SHP77 treated with DMSO at 0.1 percent for 48 hours (cell line): ENCODE measurements around the gene MTHFD1L.
"Not testable (repeated sequence)": the region's sequence is repeated elsewhere in the genome, so short reads cannot be mapped to it uniquely, and the experiment has no call there.

Experiments
- DNase-seq: peaks from one replicate; lab custom pipeline; 2025; lab: John Stamatoyannopoulos, UW

The MTHFD1L gene

DNA sequence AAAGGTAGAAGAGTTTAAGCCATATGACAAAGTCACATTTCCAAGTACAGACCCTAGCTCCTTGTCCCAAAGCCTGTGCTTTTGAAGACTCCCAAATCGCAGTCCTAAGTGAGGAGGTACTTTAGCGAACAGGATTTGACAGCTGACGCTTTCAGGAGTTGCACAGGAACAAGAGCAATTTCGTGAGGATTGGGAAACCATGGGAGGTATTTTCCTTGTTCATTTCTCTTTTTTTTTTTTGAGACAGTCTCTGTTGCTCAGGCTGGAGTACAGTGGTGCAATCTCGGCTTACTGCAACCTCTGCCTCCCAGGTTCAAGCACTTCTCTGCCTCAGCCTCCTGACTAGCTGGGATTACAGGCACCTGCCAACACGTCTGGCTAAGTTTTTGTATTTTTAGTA is 150.6 kb downstream of the MTHFD1L start:
- no peak for DNase-seq

GRCh38 chr6:151018046-151018445 is 152.5 kb downstream of the MTHFD1L start:
- DNase-seq: no peak

DNA sequence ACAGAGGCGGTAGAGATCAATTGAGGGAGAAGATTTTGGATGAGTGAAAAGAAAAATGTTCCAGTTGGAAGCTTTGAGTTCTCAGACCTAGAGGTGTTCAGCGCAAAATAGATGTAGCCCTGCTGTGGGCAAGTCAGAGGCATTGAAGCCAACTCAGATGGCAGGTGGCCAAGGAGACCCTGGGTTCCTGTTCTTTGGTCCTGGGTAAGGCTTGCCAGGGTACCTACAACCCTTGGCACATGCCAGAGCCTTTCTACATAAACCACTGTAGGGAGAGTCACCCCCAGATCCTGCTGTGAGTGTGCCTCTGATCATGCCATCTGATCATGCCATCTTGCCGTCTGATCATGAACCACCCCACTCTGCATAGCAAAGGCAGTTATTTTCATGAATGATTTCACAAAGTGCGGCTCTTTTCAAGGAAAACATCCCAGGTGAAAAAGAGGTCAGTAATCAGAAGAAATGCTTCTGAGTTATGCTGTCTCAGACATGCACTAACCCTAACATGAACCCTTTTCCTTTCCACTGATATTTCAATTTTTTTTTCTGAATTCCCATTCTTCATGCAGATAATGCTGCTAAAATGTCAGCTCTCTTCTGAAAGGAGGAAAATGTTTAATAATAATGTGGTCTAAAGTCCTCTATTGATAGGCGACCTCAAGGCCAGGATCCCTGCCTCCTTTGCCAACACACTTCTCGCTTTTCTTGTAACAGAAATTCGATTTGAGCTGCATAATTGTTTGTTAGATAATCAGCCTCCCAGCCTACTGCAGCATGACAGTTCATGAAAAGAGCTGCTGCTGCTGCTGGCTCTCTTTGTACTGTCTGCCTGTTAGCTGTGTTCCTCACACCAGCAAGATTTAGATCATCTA is 153.6 kb downstream of the MTHFD1L start:
- no peak for DNase-seq

DNA sequence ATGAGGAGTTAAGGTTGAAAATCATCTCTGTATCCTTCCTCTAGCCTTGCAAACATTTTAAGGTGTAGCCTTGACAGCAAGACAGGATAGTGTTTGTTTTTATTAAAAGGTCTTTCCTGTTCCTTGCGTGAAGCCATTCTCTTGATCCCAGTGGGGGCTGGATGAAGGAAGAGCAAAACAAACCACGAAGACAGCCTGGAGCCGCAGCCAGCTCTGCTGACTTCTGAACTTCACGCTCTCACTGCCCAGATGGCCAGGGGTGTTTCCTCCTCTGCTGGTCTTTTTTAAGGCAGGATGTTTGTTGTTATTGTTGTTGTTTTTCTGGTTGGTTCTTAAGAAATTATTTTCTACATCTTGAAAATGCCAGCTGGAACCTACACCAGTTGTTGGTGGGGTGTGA is 156.4 kb downstream of the MTHFD1L start:
- DNase-seq: no peak

- no peak for DNase-seq
Measured at GRCh38 chr6:151022492-151022891, 157.0 kb downstream of the MTHFD1L start.

DNA sequence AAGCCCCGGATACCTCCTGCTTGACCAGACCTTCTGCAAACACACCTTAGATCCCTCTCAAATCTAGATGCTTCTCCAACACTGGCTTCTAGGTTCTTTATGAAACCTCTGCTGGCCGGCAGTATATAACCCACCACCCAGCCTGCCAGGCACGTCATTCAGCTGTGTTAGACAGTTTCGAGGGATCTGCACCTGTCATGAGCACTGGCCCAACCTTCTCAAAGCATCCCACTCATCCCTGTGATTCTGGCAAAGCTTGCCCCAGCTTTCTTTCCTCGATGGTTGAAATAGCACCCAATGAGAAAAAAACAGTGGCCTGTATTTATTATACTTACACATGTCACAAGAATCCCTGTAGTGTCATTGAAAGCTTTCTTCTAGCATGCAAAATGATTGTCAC is 157.8 kb downstream of the MTHFD1L start:
- no peak for DNase-seq

DNA sequence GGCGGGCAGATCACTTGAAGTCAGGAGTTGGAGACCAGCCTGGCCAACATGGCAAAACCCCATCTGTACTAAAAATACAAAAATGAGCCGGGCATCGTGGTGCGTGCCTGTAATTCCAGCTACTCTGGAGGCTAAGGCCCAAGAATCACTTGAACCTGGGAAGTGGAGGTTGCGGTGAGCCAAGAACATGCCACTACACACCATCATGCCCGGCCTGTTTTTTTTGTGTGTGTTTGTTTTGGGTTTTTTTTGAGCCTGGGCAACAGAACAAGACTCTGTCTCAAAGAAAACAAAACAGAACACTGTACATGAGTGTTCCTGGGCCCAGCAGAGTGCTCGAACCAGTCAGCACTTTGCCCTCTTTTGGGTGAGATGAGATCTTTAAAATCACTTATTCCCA is 159.1 kb downstream of the MTHFD1L start:
- DNase-seq: no peak

GRCh38 chr6:151025076-151025475 is 159.6 kb downstream of the MTHFD1L start:
- DNase-seq: no peak

DNA sequence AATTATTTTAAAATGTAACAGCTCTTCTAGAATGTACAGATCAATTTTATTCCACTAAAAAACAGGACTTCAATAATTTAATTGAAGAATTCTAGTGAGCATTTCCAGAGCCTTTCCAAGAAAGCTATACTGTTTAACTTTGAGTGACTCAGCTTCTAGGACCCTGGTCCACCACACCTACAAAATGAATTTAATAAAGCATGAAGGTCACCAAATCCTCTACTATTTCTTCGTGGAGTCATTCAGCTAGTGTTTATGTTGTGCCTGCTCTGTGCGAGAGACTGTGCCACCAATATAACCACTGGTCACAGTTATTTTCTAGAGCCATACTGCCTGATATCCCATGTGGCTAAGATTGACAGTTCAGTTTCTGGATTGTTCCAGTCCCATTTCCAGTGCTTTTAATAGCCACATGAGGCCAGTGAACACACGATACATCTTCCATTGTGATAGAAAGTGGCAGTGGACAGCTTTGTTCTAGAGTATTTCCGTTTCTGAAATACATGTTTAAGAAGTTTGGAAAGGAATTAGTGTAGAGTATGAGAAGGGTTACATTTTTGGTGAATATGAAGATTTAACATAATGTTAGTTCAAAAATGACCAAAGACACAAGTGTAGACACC is 160.7 kb downstream of the MTHFD1L start:
- no peak for DNase-seq

DNA sequence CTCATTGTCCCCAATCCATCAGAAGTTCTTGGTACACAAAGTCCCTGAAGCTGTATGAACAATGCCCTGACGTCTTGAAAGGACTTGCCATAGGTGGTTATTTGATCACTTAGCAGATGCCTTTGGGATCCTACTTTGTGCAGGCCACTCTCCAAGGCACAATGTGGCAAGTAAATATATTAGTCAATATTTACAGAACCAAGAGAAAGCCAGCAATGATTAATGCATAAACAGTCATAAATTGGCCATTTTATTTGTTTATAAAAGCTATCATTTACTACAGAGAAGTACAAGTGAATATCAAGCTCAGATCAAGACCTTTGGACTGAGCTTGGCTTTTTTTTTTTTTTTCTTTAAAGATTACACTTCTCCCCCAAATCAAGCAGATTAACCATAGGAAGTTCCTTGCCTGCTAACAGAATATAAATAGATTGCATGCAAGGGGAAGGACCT is 161.8 kb downstream of the MTHFD1L start:
- no peak for DNase-seq

- no peak for DNase-seq
Measured at GRCh38 chr6:151027936-151028838, 162.7 kb downstream of the MTHFD1L start.

DNA sequence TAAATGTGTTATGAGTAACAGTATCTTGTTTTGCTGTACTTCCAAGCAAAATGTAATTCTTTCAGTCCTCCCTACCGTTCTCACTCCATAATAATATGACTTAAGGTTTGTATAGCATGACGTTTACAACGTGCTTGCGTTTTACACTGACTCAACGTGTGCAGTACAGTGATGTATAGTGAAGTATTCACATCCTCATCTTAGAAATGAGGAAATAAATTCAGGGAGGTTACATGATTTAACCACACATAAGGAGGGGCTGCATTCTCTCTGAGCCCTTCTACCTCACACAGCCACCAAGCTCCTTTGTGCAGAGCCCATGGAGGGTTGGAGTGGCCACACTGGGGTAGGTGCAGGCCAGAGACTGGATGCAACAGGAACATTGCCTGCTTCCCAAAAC is 164.5 kb downstream of the MTHFD1L start:
- DNase-seq: no peak

DNA sequence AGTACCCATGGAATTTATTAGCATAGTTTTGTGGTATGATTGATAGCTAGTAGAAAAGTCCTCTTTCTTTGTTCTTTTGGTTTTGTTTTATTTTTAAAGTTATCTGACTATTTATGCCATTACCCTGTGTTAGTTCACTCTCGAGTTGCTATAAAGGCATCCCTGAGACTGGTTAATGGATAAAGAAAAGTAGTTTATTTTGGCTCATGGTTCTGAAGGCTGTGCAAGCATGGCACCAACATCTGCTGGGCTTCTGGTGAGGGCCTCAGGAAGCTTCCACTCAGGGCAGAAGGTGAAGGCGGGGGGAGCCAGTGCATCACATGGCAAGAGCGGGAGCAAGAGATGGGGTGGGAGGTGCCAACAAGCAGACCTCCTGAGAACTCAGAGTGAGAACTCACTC is 166.5 kb downstream of the MTHFD1L start:
- no peak for DNase-seq

DNA sequence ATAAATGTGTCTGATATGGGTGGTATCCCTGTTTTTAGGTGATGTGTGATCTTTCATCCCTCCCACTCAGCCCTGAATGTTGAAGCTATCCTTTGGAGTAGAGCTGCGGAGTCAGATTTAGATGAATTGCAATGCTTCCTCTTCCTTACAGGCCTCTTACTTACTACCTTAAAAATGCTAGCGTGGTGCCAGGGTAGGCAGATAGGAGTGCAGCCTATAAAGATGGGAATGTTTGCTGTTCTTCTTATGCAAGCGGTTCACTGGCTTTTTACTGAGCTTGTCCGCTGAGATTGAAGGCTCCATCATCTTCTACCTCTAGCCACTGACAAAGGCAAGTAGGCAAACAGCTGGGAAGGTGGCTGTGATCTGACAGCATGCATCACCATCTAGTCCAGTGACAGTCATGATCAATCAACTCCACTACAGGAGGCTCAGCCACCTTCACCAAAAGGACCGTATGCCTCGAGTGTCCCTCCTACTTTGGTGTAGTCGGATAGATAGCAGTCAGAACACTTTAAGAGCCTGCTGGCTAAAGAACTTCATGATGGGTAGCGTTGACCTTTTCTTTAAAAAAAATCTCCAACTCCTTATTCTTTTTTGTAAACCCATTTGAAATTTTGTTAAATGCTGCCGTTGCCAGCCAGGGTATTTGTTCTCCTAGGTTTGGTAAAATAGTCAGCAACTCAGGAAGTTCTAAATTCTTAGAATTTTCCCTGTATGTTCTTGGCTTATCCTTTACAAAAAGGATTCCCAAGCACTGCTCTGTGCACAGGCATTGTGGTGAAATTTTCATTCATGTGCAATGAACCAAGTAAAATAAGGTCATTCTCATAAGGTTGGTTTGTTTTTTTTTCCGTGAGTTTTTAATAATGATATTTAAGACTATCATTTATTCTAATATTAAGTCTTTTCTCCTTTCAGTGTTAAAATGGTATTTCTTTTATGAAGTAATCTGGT is 169.6 kb downstream of the MTHFD1L start:
- DNase-seq: no peak

- DNase-seq: not testable (repeated sequence)
Measured at GRCh38 chr6:151036211-151036721, 170.8 kb downstream of the MTHFD1L start.

- no peak for DNase-seq
Measured at GRCh38 chr6:151036869-151037680, 171.6 kb downstream of the MTHFD1L start.

DNA sequence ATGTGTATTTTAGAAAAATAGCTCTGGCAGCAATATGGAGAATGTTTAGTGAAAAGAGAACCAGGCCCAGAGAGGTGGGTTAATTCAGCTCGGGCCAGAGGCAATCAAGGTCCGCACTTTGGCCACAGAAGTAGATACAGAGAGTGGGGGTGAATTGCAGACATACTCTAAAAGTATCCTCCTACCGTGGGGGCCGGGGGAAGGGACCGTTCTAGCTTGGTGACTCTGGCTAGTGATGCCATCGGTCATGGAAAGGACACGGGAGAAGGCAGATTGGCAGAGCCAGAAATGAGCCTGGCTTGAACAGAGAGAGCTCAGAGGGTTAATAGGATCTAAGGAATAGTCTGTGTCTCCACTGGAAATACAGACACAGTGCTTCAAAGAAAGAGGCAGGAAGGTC is 173.1 kb downstream of the MTHFD1L start:
- DNase-seq: no peak

- DNase-seq: not testable (repeated sequence)
Measured at GRCh38 chr6:151040888-151041521, 175.5 kb downstream of the MTHFD1L start.

DNA sequence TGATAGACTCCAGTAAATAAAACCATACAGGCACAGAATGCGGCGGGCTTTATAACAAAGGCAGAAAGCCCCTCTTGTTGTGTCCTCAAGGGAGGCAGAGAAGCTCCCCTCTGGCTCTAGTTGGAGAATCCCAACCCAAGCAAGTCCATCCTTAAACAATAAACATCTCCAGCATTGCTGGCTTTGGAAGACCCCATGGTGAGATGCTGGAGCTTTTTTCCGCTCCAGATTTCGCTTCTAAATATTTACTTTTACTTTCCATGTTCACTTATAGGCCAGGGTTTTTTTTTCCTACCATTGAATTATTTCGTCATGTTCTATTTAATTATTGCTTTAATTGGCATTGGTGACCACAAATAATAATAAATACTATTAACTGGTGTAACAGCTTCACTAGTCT is 176.2 kb downstream of the MTHFD1L start:
- DNase-seq: no peak

- DNase-seq: not testable (repeated sequence)
Measured at GRCh38 chr6:151042911-151043330, 177.4 kb downstream of the MTHFD1L start.
